Retina (tissue), 1 donor: Measurements from ENCODE around the gene GPC1.
A peak's percentile ranks its signal among the peaks of the same experiment; 100 is the strongest.

Source experiments
- DNase-seq: peaks from one replicate; pipeline ENCODE4 v3.0.0-alpha.2; 2016

Gene GPC1

GRCh38 chr2:240502430-240503121 lies 67.1 kb downstream of the GPC1 start:
- no peak for DNase-seq

GRCh38 chr2:240503375-240503774 lies 67.9 kb downstream of the GPC1 start:
- DNase-seq, result no peak

GRCh38 chr2:240503848-240504247 lies 68.4 kb downstream of the GPC1 start:
- DNase-seq, result no peak

DNA sequence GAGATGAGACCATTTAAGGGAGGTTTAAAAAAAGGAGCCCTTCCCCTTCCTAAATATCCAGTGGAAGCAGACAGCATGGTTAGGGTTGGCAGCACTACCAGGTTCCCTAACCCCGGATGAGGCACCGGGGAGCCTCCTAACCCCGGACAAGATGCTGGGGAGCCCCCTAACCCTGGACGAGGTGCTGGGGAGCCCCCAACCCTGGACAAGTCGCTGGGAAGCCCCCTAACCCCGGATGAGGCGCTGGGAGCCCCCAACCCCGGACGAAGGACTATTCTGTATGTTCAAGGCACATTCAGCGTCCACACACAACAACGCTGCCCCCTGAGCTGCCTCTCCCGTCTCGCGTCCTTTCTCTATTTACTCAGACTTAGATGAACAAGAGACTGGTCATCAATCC lies 70.4 kb downstream of the GPC1 start:
- DNase-seq, result no peak

- no peak for DNase-seq
Measured at GRCh38 chr2:240506406-240507059, 71.1 kb downstream of the GPC1 start.

GRCh38 chr2:240507060-240507777 lies 71.8 kb downstream of the GPC1 start:
- DNase-seq, result no peak

- no peak for DNase-seq
Measured at GRCh38 chr2:240507778-240508251, 72.4 kb downstream of the GPC1 start.

- no peak for DNase-seq
Measured at GRCh38 chr2:240508832-240509545, 73.5 kb downstream of the GPC1 start.

GRCh38 chr2:240509667-240510512 lies 74.4 kb downstream of the GPC1 start:
- no peak for DNase-seq

- no peak for DNase-seq
Measured at GRCh38 chr2:240510513-240511210, 75.2 kb downstream of the GPC1 start.

GRCh38 chr2:240511351-240512108 lies 76.1 kb downstream of the GPC1 start:
- no peak for DNase-seq

DNA sequence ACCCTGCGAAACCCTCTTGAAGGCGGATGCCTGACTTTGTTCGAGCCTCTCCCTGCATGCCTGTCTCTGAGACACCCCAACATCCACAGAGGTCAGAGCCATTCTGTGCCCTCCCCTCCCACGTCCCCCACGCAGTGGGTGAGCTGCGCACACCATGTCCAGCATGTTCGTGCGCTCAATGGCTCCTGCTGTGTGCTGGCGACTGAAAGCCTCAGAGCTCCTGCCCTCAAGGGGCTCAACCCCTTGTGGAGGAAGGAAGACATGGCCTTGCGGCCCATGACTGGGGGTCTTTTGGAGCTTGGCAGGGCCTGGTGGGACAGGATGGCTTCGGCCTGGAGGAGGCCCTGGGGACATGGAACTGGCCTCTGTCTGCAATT lies 76.6 kb downstream of the GPC1 start:
- no peak for DNase-seq

DNA sequence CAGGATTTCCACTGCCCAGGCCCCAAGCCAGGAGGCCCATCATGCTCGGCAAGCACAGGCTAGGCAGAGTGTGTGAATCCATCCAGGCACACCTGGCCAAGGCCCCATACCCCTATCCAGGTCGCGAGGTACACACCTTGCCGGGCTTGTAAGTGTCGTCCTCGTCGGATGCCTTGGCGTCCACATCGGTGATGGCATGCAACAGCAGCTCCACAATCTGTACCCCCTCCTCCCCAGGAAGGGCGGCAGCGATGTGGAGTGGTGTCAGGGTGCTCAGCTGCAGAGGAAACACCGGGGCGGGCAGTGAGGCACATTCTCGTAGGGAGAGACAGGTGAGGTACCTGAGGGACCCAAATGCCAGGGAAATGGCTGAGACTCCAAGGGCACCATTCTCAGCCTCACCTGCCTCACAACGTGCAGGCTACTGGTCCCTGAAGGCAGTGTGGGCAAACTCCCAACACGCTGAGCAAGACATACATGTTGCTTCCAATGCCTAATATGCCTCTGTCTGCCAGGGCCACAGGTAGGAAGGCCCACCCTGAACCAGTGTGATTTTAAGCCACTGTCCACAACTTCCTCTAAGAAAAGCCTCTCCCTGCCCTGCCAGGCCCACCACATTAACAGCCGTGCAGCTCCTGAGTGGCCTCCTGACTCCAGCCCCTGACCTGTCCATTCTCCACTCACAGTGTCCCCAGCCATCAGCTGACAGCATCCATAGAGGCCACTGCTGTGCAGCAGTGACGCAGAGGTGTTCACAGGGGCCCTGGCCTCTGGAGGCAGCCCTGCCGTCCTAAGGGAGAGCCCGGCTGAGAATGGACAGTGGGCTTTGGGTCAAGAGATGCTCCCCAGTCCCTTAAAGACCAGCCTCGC lies 77.4 kb downstream of the GPC1 start:
- no peak for DNase-seq

DNA sequence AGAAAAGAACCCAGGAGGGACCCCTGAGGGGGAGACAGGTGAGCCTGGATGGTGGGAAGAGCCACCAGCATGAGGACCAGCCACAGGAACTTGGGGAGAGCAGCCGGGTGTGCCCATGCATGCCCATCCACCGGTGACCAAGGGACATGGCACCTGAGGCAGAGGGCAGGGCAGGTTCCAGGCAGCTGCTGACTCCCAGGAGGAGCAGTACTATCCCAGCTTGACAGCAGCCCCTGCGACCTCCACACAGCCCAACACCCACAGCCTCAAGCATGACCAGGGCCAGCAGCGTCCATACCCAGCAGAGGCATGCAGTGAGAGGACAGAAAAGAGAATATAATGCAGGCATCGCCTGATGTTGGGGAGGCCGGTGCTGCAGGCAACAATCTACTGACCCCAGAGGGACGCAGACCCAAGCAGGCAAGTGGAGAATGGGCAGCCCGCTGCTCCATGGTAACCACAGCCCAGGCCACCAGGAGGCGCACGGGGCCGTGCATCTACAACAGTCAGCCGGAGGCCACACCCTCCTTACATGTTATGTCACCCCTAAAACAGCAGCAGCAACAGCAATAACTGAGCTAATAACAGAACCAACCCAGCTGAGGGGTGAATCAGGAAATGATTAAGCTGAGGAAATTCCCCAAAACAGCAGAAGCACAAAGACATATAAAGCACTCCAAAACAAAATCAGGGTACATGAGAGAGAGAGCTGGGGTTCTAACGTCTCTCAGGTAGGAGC lies 78.3 kb downstream of the GPC1 start:
- peak; percentile 79 for DNase-seq

- no peak for DNase-seq
Measured at GRCh38 chr2:240514631-240515030, 79.2 kb downstream of the GPC1 start.

DNA sequence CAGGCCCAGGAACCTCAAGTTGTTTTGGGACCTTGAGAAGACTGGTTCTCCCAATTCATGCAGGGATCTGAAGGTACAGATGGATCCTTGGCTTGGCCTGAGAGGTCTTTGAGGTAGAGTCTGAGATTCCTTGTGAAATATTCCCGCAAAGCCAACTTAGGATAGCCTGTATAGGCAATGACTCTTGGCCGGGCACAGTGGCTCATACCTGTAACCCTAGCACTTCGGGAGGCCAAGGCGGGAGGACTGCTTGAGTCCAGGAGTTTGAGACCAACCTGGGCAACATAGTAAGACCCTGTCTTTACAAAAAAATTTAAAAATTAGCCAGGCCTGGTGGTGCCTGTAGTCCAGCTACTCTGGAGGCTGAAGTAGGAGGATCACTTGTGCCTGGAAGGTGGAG lies 81.9 kb downstream of the GPC1 start:
- no peak for DNase-seq
